Measurements from ENCODE around the gene TFR2. TPM values are rescaled to one million over a fixed set of nuclear protein-coding genes. Genes with fewer than 3 reads are reported as not detected.

Gene TFR2
- total RNA-seq, 1 experiment from 2014 or later, result 5.7 TPM

DNA sequence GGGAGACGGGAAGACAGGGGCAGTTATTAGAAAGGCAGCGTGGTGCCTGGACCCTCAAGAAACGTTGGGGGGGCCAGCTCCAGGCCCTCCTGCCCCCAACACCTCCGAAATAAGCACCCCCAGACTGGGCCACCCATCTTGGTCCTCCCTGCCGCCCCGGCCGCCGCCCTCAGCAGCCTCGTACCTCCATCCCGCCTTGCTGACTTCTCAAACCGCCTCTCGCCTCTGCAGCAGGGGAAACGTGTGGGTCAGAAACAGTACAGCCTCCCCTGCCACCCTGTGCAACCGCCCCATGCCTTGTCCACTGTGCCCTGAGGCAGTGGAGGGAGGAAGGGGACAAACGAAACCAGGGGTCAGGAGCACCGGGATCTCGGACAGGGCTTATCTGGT is 45.5 kb upstream of the TFR2 start:
- DNase-seq (ENCODE audit: low spot score) (no peak), ATAC-seq (no peak)
- TF ChIP-seq NFE2L1 (CRISPR knock-in tag; IDR thresholded peaks at IDR 0.05) (no peak), ZNF138 (CRISPR knock-in tag; conservative IDR thresholded peaks at IDR 0.05) (no peak), EMX1 (CRISPR knock-in tag; IDR thresholded peaks at IDR 0.05) (no peak), CREB1 (CRISPR knock-in tag; IDR thresholded peaks at IDR 0.05) (no peak), MYBL2 (CRISPR knock-in tag; IDR thresholded peaks at IDR 0.05) (no peak), PRRX2 (CRISPR knock-in tag; IDR thresholded peaks at IDR 0.05) (no peak), ZNF263 (CRISPR knock-in tag; IDR thresholded peaks at IDR 0.05; ENCODE audit: low read depth) (no peak), JAZF1 (CRISPR knock-in tag; IDR thresholded peaks at IDR 0.05) (no peak), ESRRA (CRISPR knock-in tag; IDR thresholded peaks at IDR 0.05; ENCODE audit: borderline replicate concordance) (no peak), KAT7 (CRISPR knock-in tag; IDR thresholded peaks at IDR 0.05; ENCODE audit: borderline replicate concordance) (no peak), ZNF232 (CRISPR knock-in tag; IDR thresholded peaks at IDR 0.05) (no peak), NFYB (CRISPR knock-in tag; conservative IDR thresholded peaks at IDR 0.05; ENCODE audit: low read depth) (no peak), SMAD4 (CRISPR knock-in tag; IDR thresholded peaks at IDR 0.05) (no peak), NFATC4 (CRISPR knock-in tag; IDR thresholded peaks at IDR 0.05) (no peak), ETV6 (CRISPR knock-in tag; IDR thresholded peaks at IDR 0.05) (no peak)
- TF ChIP-seq, protein P1, sequence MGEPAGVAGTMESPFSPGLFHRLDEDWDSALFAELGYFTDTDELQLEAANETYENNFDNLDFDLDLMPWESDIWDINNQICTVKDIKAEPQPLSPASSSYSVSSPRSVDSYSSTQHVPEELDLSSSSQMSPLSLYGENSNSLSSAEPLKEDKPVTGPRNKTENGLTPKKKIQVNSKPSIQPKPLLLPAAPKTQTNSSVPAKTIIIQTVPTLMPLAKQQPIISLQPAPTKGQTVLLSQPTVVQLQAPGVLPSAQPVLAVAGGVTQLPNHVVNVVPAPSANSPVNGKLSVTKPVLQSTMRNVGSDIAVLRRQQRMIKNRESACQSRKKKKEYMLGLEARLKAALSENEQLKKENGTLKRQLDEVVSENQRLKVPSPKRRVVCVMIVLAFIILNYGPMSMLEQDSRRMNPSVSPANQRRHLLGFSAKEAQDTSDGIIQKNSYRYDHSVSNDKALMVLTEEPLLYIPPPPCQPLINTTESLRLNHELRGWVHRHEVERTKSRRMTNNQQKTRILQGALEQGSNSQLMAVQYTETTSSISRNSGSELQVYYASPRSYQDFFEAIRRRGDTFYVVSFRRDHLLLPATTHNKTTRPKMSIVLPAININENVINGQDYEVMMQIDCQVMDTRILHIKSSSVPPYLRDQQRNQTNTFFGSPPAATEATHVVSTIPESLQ (CRISPR knock-in tag; IDR thresholded peaks at IDR 0.05), result no peak
- TF ChIP-seq, protein P2, sequence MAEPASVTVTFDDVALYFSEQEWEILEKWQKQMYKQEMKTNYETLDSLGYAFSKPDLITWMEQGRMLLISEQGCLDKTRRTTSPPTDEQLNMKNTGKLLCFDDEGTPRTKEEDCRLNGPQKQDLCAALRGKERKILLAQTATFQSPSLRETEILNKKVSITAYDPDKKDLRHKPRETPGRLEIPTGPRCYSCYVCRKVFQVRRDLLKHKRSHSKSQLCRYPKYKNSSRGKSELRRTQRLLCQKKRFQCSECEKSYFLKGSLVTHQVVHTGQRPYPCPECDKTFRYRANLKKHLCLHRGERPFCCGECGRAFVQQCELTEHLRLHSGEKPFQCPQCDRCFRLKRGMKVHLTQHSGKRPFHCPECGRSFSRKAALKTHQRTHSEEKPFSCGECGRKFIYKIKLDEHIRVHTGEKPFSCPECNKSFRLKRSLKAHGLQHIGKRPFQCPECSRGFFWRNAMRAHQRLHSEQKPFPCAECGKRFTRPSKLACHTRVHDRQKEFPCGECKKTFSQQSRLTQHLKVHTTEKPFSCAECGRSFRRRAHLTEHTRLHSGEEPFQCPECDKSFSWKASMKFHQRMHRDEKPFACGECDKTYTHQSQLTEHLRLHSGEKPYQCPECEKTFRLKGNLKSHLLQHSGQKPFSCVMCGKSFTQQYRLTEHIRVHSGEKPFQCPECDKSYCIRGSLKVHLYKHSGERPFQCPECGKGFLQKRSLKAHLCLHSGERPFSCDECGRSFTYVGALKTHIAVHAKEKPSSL (CRISPR knock-in tag; conservative IDR thresholded peaks at IDR 0.05), result no peak
- TF ChIP-seq, protein P3, sequence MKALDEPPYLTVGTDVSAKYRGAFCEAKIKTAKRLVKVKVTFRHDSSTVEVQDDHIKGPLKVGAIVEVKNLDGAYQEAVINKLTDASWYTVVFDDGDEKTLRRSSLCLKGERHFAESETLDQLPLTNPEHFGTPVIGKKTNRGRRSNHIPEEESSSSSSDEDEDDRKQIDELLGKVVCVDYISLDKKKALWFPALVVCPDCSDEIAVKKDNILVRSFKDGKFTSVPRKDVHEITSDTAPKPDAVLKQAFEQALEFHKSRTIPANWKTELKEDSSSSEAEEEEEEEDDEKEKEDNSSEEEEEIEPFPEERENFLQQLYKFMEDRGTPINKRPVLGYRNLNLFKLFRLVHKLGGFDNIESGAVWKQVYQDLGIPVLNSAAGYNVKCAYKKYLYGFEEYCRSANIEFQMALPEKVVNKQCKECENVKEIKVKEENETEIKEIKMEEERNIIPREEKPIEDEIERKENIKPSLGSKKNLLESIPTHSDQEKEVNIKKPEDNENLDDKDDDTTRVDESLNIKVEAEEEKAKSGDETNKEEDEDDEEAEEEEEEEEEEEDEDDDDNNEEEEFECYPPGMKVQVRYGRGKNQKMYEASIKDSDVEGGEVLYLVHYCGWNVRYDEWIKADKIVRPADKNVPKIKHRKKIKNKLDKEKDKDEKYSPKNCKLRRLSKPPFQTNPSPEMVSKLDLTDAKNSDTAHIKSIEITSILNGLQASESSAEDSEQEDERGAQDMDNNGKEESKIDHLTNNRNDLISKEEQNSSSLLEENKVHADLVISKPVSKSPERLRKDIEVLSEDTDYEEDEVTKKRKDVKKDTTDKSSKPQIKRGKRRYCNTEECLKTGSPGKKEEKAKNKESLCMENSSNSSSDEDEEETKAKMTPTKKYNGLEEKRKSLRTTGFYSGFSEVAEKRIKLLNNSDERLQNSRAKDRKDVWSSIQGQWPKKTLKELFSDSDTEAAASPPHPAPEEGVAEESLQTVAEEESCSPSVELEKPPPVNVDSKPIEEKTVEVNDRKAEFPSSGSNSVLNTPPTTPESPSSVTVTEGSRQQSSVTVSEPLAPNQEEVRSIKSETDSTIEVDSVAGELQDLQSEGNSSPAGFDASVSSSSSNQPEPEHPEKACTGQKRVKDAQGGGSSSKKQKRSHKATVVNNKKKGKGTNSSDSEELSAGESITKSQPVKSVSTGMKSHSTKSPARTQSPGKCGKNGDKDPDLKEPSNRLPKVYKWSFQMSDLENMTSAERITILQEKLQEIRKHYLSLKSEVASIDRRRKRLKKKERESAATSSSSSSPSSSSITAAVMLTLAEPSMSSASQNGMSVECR (CRISPR knock-in tag; IDR thresholded peaks at IDR 0.05; ENCODE audit: borderline replicate concordance), result no peak
- no peak overlapping the region; the same call in none of the 2 replicates for H3K27ac Mint-ChIP-seq
- peaks cover 15% of the 10 kb centered on the region for H3K4me1 Mint-ChIP-seq
- POLR2A ChIA-PET, result no interaction called here
- H3K27me3 Mint-ChIP-seq (ENCODE audit: low read depth), result no peaks in the 10 kb centered on the region
- CTCF ChIA-PET, result interaction anchor here (1.5 kb wide), 1 partner anchor 53 kb away, joined by 3 read pairs; no protein-coding TSS in a partner anchor
- no peaks in the 10 kb centered on the region for H3K9me3 Mint-ChIP-seq
- peaks cover 27% of the 10 kb centered on the region for H3K36me3 Mint-ChIP-seq
- H3K4me3 Mint-ChIP-seq, result no peak overlapping the region

DNA sequence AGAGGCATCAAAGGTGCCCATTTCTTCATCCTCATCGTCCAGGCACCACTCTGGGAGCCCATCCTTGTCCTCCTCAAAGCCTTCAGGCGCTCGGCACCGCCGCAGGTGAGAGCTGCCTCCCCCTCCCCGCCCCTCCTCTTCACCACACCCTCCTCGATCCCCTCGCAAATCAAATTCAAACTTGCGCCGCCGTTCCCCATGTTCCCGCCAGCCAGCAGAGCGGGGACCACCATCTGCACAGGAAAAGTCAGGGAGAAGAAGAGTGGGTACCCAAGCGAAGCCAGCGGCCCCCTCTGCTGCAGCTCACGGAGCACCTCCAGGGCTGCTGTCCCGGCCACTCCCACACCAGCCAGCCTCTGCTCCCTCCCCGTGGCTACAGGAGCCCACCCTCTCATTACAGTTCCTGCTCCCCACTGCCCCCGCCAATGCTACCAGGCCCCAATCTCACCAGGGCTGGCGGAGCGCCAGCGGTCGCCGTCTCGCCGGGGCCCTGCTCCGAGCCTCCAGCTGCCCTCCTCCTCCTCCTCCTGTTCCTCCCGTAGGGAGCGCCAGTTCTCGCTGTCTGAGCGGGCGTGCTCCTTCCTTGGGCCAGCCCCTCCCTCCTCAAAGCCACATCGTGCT is 45.0 kb upstream of the TFR2 start:
- no peak for DNase-seq (ENCODE audit: low spot score)
- no peak overlapping the region for H3K4me3 Mint-ChIP-seq
- POLR2A ChIA-PET, result no interaction called here
- H3K9me3 Mint-ChIP-seq, result no peaks in the 10 kb centered on the region
- H3K36me3 Mint-ChIP-seq, result peaks cover 27% of the 10 kb centered on the region
- no peak for TF ChIP-seq CREB1 (CRISPR knock-in tag; IDR thresholded peaks at IDR 0.05)
- no peak for TF ChIP-seq ZNF232 (CRISPR knock-in tag; IDR thresholded peaks at IDR 0.05)
- no peak for TF ChIP-seq NR2C2 (CRISPR knock-in tag; IDR thresholded peaks at IDR 0.05)
- TF ChIP-seq PRRX2 (CRISPR knock-in tag; IDR thresholded peaks at IDR 0.05), result no peak
- TF ChIP-seq, protein P4, sequence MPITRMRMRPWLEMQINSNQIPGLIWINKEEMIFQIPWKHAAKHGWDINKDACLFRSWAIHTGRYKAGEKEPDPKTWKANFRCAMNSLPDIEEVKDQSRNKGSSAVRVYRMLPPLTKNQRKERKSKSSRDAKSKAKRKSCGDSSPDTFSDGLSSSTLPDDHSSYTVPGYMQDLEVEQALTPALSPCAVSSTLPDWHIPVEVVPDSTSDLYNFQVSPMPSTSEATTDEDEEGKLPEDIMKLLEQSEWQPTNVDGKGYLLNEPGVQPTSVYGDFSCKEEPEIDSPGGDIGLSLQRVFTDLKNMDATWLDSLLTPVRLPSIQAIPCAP (CRISPR knock-in tag; IDR thresholded peaks at IDR 0.05), result no peak
- TF ChIP-seq, protein P5, sequence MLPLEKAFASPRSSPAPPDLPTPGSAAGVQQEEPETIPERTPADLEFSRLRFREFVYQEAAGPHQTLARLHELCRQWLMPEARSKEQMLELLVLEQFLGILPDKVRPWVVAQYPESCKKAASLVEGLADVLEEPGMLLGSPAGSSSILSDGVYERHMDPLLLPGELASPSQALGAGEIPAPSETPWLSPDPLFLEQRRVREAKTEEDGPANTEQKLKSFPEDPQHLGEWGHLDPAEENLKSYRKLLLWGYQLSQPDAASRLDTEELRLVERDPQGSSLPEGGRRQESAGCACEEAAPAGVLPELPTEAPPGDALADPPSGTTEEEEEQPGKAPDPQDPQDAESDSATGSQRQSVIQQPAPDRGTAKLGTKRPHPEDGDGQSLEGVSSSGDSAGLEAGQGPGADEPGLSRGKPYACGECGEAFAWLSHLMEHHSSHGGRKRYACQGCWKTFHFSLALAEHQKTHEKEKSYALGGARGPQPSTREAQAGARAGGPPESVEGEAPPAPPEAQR (CRISPR knock-in tag; IDR thresholded peaks at IDR 0.05), result no peak
- TF ChIP-seq, protein P6, sequence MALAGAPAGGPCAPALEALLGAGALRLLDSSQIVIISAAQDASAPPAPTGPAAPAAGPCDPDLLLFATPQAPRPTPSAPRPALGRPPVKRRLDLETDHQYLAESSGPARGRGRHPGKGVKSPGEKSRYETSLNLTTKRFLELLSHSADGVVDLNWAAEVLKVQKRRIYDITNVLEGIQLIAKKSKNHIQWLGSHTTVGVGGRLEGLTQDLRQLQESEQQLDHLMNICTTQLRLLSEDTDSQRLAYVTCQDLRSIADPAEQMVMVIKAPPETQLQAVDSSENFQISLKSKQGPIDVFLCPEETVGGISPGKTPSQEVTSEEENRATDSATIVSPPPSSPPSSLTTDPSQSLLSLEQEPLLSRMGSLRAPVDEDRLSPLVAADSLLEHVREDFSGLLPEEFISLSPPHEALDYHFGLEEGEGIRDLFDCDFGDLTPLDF (CRISPR knock-in tag; IDR thresholded peaks at IDR 0.05), result no peak
- TF ChIP-seq ZNF671 (CRISPR knock-in tag; IDR thresholded peaks at IDR 0.05), result no peak
- H3K27ac Mint-ChIP-seq, result no peak overlapping the region; the same call in 1 of the 2 replicates
- CTCF ChIA-PET, result interaction anchor here (0.7 to 1.5 kb wide), 3 partner anchors 52 to 60 kb away, joined by 3 to 4 read pairs (median 3); no protein-coding TSS in a partner anchor
- ATAC-seq, result no peak
- H3K27me3 Mint-ChIP-seq (ENCODE audit: low read depth), result no peaks in the 10 kb centered on the region
- H3K4me1 Mint-ChIP-seq, result peaks cover 11% of the 10 kb centered on the region; the same call in 1 of the 2 replicates
